Esophagus squamous epithelium (tissue), 5 donors: ENCODE data around the gene USP8. TPM values are rescaled to one million over a fixed set of nuclear protein-coding genes. Genes with fewer than 3 reads are reported as not detected.
"Not testable (repeated sequence)": the region's sequence is repeated elsewhere in the genome, so short reads cannot be mapped to it uniquely, and the experiment has no call there.

Experiments used
- DNase-seq: peaks from one replicate; lab custom pipeline; 2025; lab: John Stamatoyannopoulos, UW
- H3K27ac ChIP-seq, 4 donors: fragments of 200-600 bp; sonication (generic); one replicate each; pipeline ENCODE4 v1.5.1; 2016 to 2019; ENCODE audit warnings: mild to moderate bottlenecking in 1 of 4
- H3K27me3 ChIP-seq, 4 donors: fragments of 200-600 bp; sonication (generic); 1 replicate in 3 of 4; 2 replicates in 1 of 4; pipeline versions ENCODE4 v1.5.1 to v1.6.0; 2017 to 2021; ENCODE audit warnings: antibody characterized with exemption in 1 of 4
- H3K36me3 ChIP-seq, 3 donors: fragments of 200-600 bp; sonication (generic); one replicate each; pipeline ENCODE4 v1.5.1; 2016 to 2019
- H3K4me1 ChIP-seq, 3 donors: fragments of 200-600 bp; sonication (generic); one replicate each; pipeline ENCODE4 v1.5.1; 2017 to 2019
- H3K4me3 ChIP-seq, 4 donors: fragments of 200-600 bp; sonication (generic); 1 replicate in 3 of 4; 2 replicates in 1 of 4; pipeline ENCODE4 v1.5.1; 2016 to 2019; ENCODE audit warnings: mild to moderate bottlenecking in 2 of 4, moderate library complexity in 1 of 4
- H3K9me3 ChIP-seq, 3 donors: fragments of 200-600 bp; sonication (generic); one replicate each; pipeline ENCODE4 v1.5.1; 2016 to 2019
- CTCF ChIP-seq, 6 experiments: fragments of 450-650 bp in 4 of 6; fragments of 200-600 bp in 2 of 6; sonication (generic) in 2 of 6; IDR thresholded peaks; one replicate each; pipeline ENCODE4 v1.5.1; 2016 to 2019; ENCODE audit warnings: antibody characterized with exemption in 6 of 6, mild to moderate bottlenecking in 4 of 6, moderate library complexity in 4 of 6
- POLR2A ChIP-seq, 4 donors: fragments of 450-650 bp; IDR thresholded peaks; one replicate each; pipeline ENCODE4 v1.6.1; 2017; ENCODE audit warnings: antibody characterized with exemption in 4 of 4, mild to moderate bottlenecking in 4 of 4, moderate library complexity in 3 of 4
- WGBS, 2 donors: methylation state at CpG; one replicate each; pipeline ENCODE4 v1.1.5; 2018; 5-methylcytosine and 5-hydroxymethylcytosine counted together
- intact Hi-C: fragments of 100-400 bp; cut with DNase I; formaldehyde crosslinking; loops from one replicate; pipeline ENCODE4 v1.15.0; 2022
- total RNA-seq, 4 donors: library from RNA; depleted of rRNA; stranded (reverse); fragments of >200 nt; gene quantifications; one replicate each; pipeline ENCODE4 v1.1.0, GENCODE V29; 2016
- donor health status: DM: yes; HTN: yes; CAD: no.

Gene USP8
- total RNA-seq, 4 donors from 2014 or later = 32.3 to 48.1 (median 43.8) TPM

- DNase-seq = no peak
- H3K27ac ChIP-seq = no peak overlapping the region
- 54 to 64% methylated on average over 3 of the region's 3 CpGs for WGBS, 2 donors
- H3K9me3 ChIP-seq = no peaks in the 10 kb centered on the region
- H3K4me1 ChIP-seq = no peaks in the 10 kb centered on the region
- intact Hi-C loops = no loop called here
- no peak overlapping the region for H3K4me3 ChIP-seq
- H3K27me3 ChIP-seq = no peaks in the 10 kb centered on the region
- no peak for TF ChIP-seq CTCF (IDR thresholded peaks at IDR 0.05)
- TF ChIP-seq POLR2A (IDR thresholded peaks at IDR 0.05) = no peak
- H3K36me3 ChIP-seq = no peaks in the 10 kb centered on the region
These were observed 8.3 kb upstream of the USP8 start for GRCh38 chr15:50415752-50416404.

GRCh38 chr15:50416890-50417289 lies 7.3 kb upstream of the USP8 start:
- intact Hi-C loops = no loop called here
- WGBS, 2 donors = 83 to 93% methylated on average over 1 of the region's 1 CpG
- no peaks in the 10 kb centered on the region for H3K36me3 ChIP-seq

GRCh38 chr15:50418041-50418583 lies 6.1 kb upstream of the USP8 start:
- H3K36me3 ChIP-seq = no peaks in the 10 kb centered on the region
- H3K4me3 ChIP-seq = no peak overlapping the region
- 82 to 96% methylated on average over 4 to 9 of the region's 9 CpGs for WGBS, 2 donors
- DNase-seq = no peak
- H3K27me3 ChIP-seq = no peaks in the 10 kb centered on the region
- no peaks in the 10 kb centered on the region for H3K4me1 ChIP-seq
- no peak overlapping the region for H3K27ac ChIP-seq
- TF ChIP-seq CTCF (IDR thresholded peaks at IDR 0.05) (no peak), POLR2A (IDR thresholded peaks at IDR 0.05) (no peak)
- H3K9me3 ChIP-seq = no peaks in the 10 kb centered on the region
- intact Hi-C loops = no loop called here

More at GRCh38 chr15:50416890-50417289, 7.3 kb upstream of the USP8 start:
- TF ChIP-seq CTCF (IDR thresholded peaks at IDR 0.05) (no peak), POLR2A (IDR thresholded peaks at IDR 0.05) (no peak)
- Histone ChIP-seq H3K4me1 (no peaks in the 10 kb centered on the region), H3K4me3 (no peak overlapping the region), H3K9me3 (no peaks in the 10 kb centered on the region), H3K27ac (no peak overlapping the region), H3K27me3 (no peaks in the 10 kb centered on the region)
- no peak for DNase-seq

GRCh38 chr15:50425219-50425618 lies 1.0 kb downstream of the USP8 start:
- TF ChIP-seq POLR2A (IDR thresholded peaks at IDR 0.05) = no peak
- Histone ChIP-seq H3K27me3 (no peaks in the 10 kb centered on the region), H3K36me3 (peaks cover 0 to 19% (median 0%) of the 10 kb centered on the region in 3 donors), H3K4me3 (peak overlapping the region; percentile 60 to 91 (median 83)), H3K27ac (peak overlapping the region in 3 of 4 donors; percentile 87 to 93 (median 93)), H3K4me1 (peaks cover 0 to 51% (median 14%) of the 10 kb centered on the region in 3 donors), H3K9me3 (no peaks in the 10 kb centered on the region)
- no peak for DNase-seq
- WGBS, 2 donors = 8 to 11% methylated on average over 5 of the region's 5 CpGs
- intact Hi-C loops = no loop called here

- Histone ChIP-seq H3K4me1 (peaks cover 0 to 51% (median 14%) of the 10 kb centered on the region in 3 donors), H3K4me3 (peak overlapping the region in 3 of 4 donors; percentile 82 to 91 (median 84)), H3K36me3 (peaks cover 0 to 19% (median 0%) of the 10 kb centered on the region in 3 donors)
- DNase-seq, H3K27ac ChIP-seq, H3K9me3 ChIP-seq, intact Hi-C loops, H3K27me3 ChIP-seq: not testable (repeated sequence)
- 82 to 89% methylated on average over 17 of the region's 17 CpGs for WGBS, 2 donors
These were observed 1.6 kb downstream of the USP8 start for GRCh38 chr15:50425678-50426246.

- no peak for DNase-seq
- Histone ChIP-seq H3K27ac (no peak overlapping the region), H3K4me3 (no peak overlapping the region), H3K27me3 (no peaks in the 10 kb centered on the region), H3K9me3 (no peaks in the 10 kb centered on the region), H3K4me1 (peaks cover 0 to 55% (median 14%) of the 10 kb centered on the region in 3 donors), H3K36me3 (peaks cover 0 to 19% (median 0%) of the 10 kb centered on the region in 3 donors)
- intact Hi-C loops = no loop called here
- no peak for TF ChIP-seq CTCF (IDR thresholded peaks at IDR 0.05)
- TF ChIP-seq POLR2A (IDR thresholded peaks at IDR 0.05) = no peak
- 84 to 90% methylated on average over 9 of the region's 9 CpGs for WGBS, 2 donors
These were observed 2.2 kb downstream of the USP8 start for GRCh38 chr15:50426428-50426827.
